ENCODE data around the gene RAPGEF3. TPM values are rescaled to one million over a fixed set of nuclear protein-coding genes. Genes with fewer than 3 reads are reported as not detected.

The RAPGEF3 gene
- total RNA-seq, 1 donor from 2014 or later, result 0.58 TPM

GRCh38 chr12:47795814-47796411 is 37.2 kb upstream of the RAPGEF3 start:
- Mint-ChIP-seq H3K9me3 (no peaks in the 10 kb centered on the region), H3K4me3 (no peak overlapping the region), H3K27me3 (ENCODE audit: insufficient read depth, low read depth) (no peaks in the 10 kb centered on the region), H3K4me1 (peaks cover 9% of the 10 kb centered on the region), H3K27ac (peak overlapping the region; percentile 37), H3K36me3 (peaks cover 11% of the 10 kb centered on the region)
- peaks cover 20% of the 10 kb centered on the region for H3K4me1 ChIP-seq
- H3K4me3 ChIP-seq, result no peak overlapping the region
- H4K20me1 ChIP-seq (ENCODE audit: low read depth), result peaks cover 4% of the 10 kb centered on the region
- DNase-seq (ENCODE audit: low spot score), result no peak
- H3K27me3 ChIP-seq, result no peaks in the 10 kb centered on the region
- no peaks in the 10 kb centered on the region for H3K9me3 ChIP-seq (ENCODE audit: low read depth)
- H3K79me2 ChIP-seq (ENCODE audit: low read depth), result no peaks in the 10 kb centered on the region
- no peak overlapping the region for H3K9ac ChIP-seq
- H3K4me2 ChIP-seq, result no peak overlapping the region
- H2AFZ ChIP-seq (replicated peaks), result no peak overlapping the region
- TF ChIP-seq CTCF (IDR thresholded peaks at IDR 0.05) (no peak), EZH2phosphoT487 (IDR thresholded peaks at IDR 0.05) (no peak), EZH2 (IDR thresholded peaks at IDR 0.05) (no peak)
- H3K36me3 ChIP-seq, result no peaks in the 10 kb centered on the region
- no peak overlapping the region for H3K27ac ChIP-seq
- H3F3A ChIP-seq (ENCODE audit: low read depth), result peaks cover 5% of the 10 kb centered on the region

- TF ChIP-seq EZH2phosphoT487 (IDR thresholded peaks at IDR 0.05) (no peak), CTCF (IDR thresholded peaks at IDR 0.05) (no peak), EZH2 (IDR thresholded peaks at IDR 0.05) (no peak)
- no peak overlapping the region for H2AFZ ChIP-seq (replicated peaks)
Measured at GRCh38 chr12:47795121-47795813, 36.6 kb upstream of the RAPGEF3 start.

GRCh38 chr12:47794679-47795078 is 36.0 kb upstream of the RAPGEF3 start:
- H3K9me3 ChIP-seq (ENCODE audit: low read depth), result no peaks in the 10 kb centered on the region
- H3K4me3 Mint-ChIP-seq, result no peak overlapping the region
- H3K4me2 ChIP-seq, result no peak overlapping the region
- peaks cover 7% of the 10 kb centered on the region for H3K4me1 Mint-ChIP-seq
- peaks cover 13% of the 10 kb centered on the region for H3K4me1 ChIP-seq
- H3K79me2 ChIP-seq (ENCODE audit: low read depth), result no peaks in the 10 kb centered on the region
- H3F3A ChIP-seq (ENCODE audit: low read depth), result peaks cover 5% of the 10 kb centered on the region
- H4K20me1 ChIP-seq (ENCODE audit: low read depth), result peaks cover 4% of the 10 kb centered on the region
- no peak overlapping the region for H3K27ac ChIP-seq
- no peak overlapping the region for H3K4me3 ChIP-seq
- peaks cover 14% of the 10 kb centered on the region for H3K36me3 Mint-ChIP-seq
- H3K27me3 Mint-ChIP-seq (ENCODE audit: insufficient read depth, low read depth), result no peaks in the 10 kb centered on the region
- TF ChIP-seq CTCF (IDR thresholded peaks at IDR 0.05), result no peak
- no peak for TF ChIP-seq EZH2phosphoT487 (IDR thresholded peaks at IDR 0.05)
- TF ChIP-seq EZH2 (IDR thresholded peaks at IDR 0.05), result no peak
- H3K9me3 Mint-ChIP-seq, result no peaks in the 10 kb centered on the region
- H3K36me3 ChIP-seq, result no peaks in the 10 kb centered on the region
- no peak overlapping the region for H3K9ac ChIP-seq
- no peak overlapping the region for H2AFZ ChIP-seq (replicated peaks)
- H3K27me3 ChIP-seq, result no peaks in the 10 kb centered on the region
- DNase-seq (ENCODE audit: low spot score), result no peak
- no peak overlapping the region for H3K27ac Mint-ChIP-seq

More at GRCh38 chr12:47795121-47795813, 36.6 kb upstream of the RAPGEF3 start:
- H3K27ac ChIP-seq, result no peak overlapping the region
- no peaks in the 10 kb centered on the region for H3K9me3 ChIP-seq (ENCODE audit: low read depth)
- H3K27me3 Mint-ChIP-seq (ENCODE audit: insufficient read depth, low read depth), result no peaks in the 10 kb centered on the region
- no peaks in the 10 kb centered on the region for H3K9me3 Mint-ChIP-seq
- H3K4me3 Mint-ChIP-seq, result no peak overlapping the region
- peak overlapping the region; percentile 37 for H3K27ac Mint-ChIP-seq
- H3K36me3 ChIP-seq, result no peaks in the 10 kb centered on the region
- H3K36me3 Mint-ChIP-seq, result peaks cover 14% of the 10 kb centered on the region
- H3K9ac ChIP-seq, result no peak overlapping the region
- no peaks in the 10 kb centered on the region for H3K27me3 ChIP-seq
- H3F3A ChIP-seq (ENCODE audit: low read depth), result peaks cover 5% of the 10 kb centered on the region
- no peak overlapping the region for H3K4me2 ChIP-seq
- peaks cover 4% of the 10 kb centered on the region for H4K20me1 ChIP-seq (ENCODE audit: low read depth)
- no peak overlapping the region for H3K4me3 ChIP-seq
- no peak for DNase-seq (ENCODE audit: low spot score)
- peaks cover 7% of the 10 kb centered on the region for H3K4me1 Mint-ChIP-seq
- H3K4me1 ChIP-seq, result peaks cover 16% of the 10 kb centered on the region
- no peaks in the 10 kb centered on the region for H3K79me2 ChIP-seq (ENCODE audit: low read depth)
